ENCODE results near the gene ADARB2.

DNA sequence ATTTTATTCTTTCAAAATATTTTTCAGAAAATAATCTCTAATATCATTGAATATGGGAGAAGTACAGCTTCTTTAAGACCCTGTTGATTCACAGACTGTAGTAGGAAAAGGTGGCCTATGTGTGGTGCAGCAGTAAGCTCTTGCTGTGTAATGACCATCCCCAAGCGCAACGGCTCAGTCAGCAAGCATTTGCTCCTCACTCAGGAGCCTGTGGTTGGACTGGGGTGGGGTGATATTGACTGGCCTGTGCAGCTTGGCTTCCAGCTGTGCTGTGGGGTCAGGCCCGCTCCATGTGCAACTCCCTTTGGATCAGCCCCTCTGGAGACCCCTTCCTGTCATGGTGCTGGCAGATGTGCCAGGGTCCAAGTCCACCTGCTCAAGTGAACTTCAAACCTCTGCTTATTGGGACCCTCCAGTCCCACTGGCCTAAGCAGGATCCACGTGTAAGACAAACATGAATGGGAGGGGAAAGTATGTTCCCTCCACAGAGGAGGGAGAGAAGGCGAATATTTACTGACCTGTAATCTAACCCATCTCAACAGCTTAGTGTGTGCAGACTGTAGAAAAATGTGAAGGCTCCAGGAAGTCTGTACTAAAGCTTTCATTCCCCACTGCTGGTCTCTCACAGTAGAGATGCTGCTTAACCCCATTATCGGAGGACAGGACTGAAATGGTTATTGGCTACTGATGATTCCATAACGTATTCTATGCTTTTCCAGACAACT is 441.4 kb downstream of the ADARB2 start:
- no peak for TF ChIP-seq POLR2A (IDR thresholded peaks at IDR 0.05)
- TF ChIP-seq CTCF (IDR thresholded peaks at IDR 0.05) = no peak
- TF ChIP-seq POLR2AphosphoS5 (IDR thresholded peaks at IDR 0.05) = no peak
